GM18858 (cell line): ENCODE measurements around the gene ATG9A.

Experiments
- ATAC-seq: cut with Tn5 transposase; IDR thresholded peaks from one replicate; pipeline ENCODE4 v1.9.1; 2021; ENCODE audit not compliant: unreplicated experiment

The ATG9A gene

GRCh38 chr2:219221957-219222518, 7.4 kb downstream of the ATG9A start:
- no peak for ATAC-seq

DNA sequence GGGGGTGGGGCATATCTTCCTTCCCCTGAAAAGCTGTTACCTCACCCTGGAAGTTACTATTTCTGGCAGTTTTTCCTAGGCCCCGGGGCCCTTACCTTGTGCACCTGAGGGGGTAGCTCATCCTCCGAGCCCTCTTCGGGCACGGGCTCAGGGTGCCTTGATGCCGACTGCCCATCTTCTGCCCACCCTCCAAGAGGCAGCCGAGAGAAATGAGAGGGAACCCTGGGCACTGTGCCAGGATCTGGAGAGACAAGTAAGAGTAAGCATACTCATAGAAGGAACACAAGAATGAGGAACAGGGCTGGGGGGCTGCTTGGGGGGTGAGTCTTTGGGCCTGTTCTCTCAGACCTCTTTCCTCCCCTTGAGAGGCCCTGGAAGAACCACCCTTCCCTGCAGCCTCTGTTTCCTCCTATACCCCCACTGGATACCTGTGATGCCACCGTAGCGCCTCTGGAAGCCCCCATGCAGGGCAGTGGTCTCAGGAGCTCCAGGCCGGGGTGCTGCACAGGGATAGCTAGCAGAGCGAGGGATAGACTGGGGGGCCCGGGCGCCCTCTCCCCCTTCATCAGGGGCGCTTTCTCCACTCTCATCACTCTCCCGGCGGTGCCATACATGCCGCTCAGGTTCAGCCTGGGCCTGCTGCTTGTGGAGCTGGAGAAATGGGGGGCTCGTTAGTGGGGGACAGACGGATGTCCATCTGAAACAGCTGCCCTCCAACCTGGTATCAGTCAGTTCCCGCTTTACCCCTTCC, 8.6 kb downstream of the ATG9A start:
- ATAC-seq = no peak

GRCh38 chr2:219219784-219220532, 9.5 kb downstream of the ATG9A start:
- no peak for ATAC-seq

DNA sequence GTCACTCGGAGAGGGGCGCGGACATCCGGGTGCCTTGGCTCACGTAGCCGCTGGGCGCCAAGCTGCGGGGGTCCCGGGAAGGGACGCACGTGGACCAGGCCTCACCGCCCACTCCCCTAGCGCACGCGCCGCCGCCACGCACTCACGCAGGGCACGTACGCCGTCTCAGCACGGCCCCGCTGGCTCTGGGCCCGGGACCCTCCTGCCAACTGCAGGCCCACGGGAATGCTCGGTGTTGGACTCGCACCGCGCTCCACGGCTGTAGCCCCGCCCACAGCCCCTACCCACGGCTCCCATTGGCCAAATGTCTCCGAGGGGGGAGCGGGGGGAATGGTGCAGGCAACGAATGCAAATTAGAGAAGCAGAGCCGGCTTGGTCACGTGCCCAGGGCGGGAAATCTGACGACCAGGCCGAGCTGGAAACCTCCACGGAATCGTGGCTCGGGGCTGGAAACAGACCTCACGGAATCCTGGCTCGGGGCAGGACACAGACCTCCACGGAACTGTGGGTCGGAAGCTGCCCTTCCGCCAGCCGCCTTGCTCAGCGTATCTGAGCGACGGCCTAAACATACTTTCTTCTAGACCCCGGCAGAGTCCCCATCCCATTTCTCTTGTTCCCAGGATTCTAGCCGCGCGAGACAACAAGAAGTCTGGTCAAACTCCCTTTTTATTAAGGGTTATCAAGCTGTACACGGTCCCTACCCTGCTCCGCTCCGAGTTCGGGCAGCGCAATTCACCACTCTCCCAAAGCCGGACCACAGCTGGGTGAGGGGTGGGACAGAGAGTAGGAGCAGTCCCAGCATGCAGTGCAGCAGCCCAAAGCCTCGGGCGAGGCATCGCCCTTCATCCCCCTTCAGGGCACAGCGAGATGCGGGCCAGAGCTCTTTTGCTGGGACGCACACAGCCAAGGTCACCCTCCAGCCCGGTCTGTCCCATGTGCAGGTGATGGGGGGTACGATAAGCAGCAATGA, 10.4 kb downstream of the ATG9A start, which contains the start of gene ABCB6:
TSS of gene ABCB6 (minus strand) at position 227 of the 970 bp plus-strand sequence. CDS start 285 bp downstream, outside the sequence.
- peak; percentile 54 for ATAC-seq

DNA sequence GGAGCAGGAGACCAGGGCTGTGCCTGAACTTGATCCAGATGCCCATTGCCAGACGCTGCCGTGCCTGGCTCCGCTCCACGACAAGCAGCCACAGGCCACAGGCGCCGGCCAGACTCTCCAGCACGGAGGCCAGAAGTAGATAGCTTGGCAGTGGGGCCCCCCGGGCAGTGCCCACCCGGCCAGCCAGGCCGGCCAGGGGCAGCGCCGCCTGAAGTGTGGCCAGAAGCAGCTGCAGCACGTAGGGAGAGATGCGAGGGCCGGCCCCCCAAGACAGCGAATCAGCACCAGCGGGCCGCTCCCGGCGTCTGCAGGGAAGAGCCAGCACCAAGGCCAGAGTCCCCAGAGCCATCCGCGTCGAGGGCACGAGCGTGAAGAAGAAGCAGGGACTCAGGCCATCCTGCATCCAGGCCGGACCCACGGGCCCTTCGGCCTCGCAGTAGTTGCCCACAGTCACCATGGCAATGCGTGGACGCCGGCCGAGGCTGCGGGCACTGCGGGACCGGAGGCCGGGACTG, 11.2 kb downstream of the ATG9A start:
- peak; percentile 19 for ATAC-seq

- ATAC-seq = no peak
These were observed 12.9 kb downstream of the ATG9A start for GRCh38 chr2:219216535-219216915.

DNA sequence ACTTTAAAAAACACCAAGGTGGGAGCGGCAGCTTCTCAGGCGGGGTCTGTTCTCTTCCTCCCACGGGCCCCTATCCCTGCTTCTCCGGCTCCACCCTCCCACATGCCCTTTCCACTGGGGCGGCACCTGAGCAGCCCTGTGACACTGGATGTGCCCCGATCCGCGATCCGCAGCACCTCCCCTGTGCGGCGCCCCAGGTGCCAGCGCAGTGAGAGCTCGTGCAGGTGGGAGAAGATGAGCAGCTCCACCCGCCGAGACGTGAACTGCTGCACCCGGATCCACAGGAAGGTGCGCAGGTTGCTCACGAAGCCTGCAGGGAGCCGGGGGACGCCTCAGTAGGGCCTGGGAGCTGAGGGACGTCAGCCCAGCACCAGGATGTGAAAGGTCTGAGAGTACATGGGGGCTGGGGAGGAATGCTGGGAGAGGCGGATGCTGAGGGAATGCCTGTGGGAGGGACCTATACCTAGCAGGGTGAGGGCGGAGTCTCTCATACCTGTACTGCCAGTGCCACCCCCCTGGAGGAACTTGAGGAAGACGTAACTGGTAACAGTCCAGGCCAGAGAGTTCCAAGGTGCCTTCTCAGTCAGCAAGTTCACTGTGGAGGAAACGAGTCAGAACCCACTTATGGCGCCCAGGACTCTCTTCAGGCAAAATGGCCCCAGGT, 13.4 kb downstream of the ATG9A start:
- no peak for ATAC-seq

- ATAC-seq = no peak
These were observed 14.7 kb downstream of the ATG9A start for GRCh38 chr2:219214786-219215185.

DNA sequence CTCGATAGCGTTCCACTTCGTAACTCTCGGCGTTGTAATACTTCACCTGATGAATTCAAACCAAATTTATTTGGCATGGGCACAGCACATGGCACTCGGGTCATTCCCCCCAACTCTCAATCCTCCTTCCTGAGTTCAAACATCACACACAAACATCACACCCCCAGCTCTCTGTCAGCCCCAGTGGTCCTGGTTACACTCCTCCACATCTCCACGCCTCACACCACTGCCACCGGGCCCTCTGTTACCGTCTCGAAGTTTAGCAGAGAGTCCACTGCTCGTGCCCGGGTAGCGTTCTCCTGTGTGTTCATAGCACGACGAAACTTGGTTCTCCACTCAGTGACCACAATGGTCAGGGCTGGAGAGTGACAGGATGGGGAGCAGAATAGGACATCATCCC, 15.3 kb downstream of the ATG9A start:
- ATAC-seq = no peak

- ATAC-seq = no peak
These were observed 15.9 kb downstream of the ATG9A start for GRCh38 chr2:219213486-219214071.

DNA sequence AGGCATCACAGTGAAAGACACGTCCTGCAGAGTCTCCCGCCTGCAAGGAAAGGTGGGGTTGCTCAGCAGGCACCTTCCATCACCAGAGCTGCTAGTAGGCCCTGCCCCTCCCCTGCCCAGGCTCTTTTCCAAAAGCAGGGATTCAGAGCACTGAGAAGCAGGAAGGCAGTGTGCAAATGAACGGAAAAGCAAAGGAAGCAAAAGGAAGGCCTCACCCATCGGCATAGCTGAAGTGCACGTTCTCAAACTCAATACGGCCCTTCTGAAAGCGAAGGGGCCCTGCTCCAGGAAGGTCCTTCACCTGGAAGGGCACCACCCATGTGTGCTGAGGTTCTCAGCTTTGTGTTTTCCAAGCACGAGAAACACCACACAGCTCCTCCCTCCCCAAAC, 16.4 kb downstream of the ATG9A start:
- no peak for ATAC-seq

GRCh38 chr2:219210886-219211362, 18.5 kb downstream of the ATG9A start:
- ATAC-seq = no peak

DNA sequence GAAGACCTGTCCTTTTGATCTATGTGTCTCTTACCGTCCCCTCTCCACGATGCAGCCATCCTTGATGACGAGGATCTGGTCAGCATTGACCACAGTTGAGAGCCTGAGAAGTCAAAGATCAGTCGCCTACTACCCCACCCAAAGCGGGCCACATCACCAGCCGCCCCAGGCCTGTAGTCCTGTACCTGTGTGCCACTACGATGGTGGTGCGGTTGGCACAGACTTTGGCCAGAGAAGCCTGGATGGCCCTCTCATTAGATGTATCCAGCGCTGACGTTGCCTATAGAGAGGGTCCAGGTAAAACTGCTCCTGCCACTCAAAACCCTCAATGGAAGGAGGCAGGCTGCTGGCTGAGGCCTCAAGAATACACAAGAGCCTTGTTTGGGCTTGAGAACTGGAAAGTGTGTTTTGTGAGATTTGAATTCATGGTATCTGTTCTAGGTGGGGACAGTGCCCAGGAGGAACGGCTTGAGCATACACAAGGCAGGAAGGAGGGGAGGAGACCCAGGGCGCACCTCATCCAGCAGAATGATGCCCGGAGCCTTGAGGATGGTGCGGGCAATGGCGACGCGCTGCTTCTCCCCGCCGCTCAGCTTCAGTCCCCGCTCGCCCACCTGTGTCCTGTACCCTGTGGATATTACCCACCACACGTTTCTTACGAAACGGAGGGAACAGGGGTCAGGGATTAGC, 19.1 kb downstream of the ATG9A start:
- no peak for ATAC-seq

- ATAC-seq = no peak
These were observed 19.9 kb downstream of the ATG9A start for GRCh38 chr2:219209236-219210195.

- ATAC-seq = no peak
These were observed 21.3 kb downstream of the ATG9A start for GRCh38 chr2:219207884-219208740.

DNA sequence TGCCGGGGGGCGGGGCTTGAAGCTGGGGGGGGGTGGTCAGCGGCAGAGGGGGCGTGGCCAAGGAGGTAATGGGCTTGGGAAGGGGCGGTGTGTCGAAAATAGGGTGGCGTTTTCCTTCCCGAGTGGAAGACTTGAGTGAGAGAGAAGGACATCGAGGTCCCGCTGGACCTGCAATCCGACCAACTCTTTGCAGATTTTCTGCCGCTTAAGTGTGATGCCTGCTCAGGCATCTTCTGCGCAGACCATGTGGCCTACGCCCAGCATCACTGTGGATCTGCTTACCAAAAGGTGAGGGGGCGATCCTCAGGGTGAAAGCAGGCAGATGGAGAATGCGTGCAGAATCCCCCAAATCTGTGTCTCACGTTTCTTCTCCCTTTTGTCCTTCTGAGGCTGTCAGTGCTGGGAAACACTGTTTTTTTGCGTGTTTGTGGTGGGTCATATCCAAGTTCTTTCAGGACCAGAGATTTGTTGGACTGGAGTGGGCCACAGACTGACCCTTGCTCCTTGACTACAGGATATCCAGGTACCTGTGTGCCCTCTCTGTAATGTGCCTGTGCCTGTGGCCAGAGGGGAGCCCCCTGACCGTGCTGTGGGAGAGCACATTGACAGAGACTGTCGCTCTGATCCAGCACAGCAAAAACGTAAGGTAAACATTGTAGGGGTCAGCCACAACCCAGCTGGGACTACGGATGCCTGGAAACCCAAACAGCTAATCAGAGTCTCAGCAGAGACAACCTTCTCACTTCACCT, 22.1 kb downstream of the ATG9A start:
- ATAC-seq = no peak
